ENCODE results near the gene PDLIM5. TPM values are rescaled to one million over a fixed set of nuclear protein-coding genes. Genes with fewer than 3 reads are reported as not detected.

PDLIM5 gene
- total and polyA plus RNA-seq, 4 donors: 20.4 to 93.4 (median 59.8) TPM

- ATAC-seq (ENCODE audit: insufficient read depth, low FRiP score) (no peak), DNase-seq (peak; percentile 19 to 65 (median 30))
- Histone ChIP-seq H3K27me3 (ENCODE audit: control insufficient read depth in 3 of 3, insufficient read depth in 3 of 3, low read length in 2 of 3) (no peaks in the 10 kb centered on the region), H3K36me3 (ENCODE audit: control insufficient read depth in 4 of 4, insufficient read depth in 4 of 4, low read length in 4 of 4) (no peaks in the 10 kb centered on the region), H3K9ac (ENCODE audit: insufficient read depth in 1 of 2, low read length in 2 of 2) (no peak overlapping the region), H3K9me3 (ENCODE audit: control insufficient read depth in 4 of 4, insufficient read depth in 3 of 4, low read length in 3 of 4) (no peaks in the 10 kb centered on the region), H3K4me3 (no peak overlapping the region), H3K27ac (ENCODE audit: low read depth in 1 of 2, low read length in 1 of 2) (peak overlapping the region in 1 of 2 donors; percentile 50), H3K4me1 (ENCODE audit: control insufficient read depth in 5 of 5, insufficient read depth in 5 of 5, low read length in 5 of 5) (peaks cover 0 to 31% (median 0%) of the 10 kb centered on the region in 5 donors)
- no peak for TF ChIP-seq CTCF (IDR thresholded peaks at IDR 0.05; ENCODE audit: control extremely low read depth, extremely low read depth)
- WGBS, 2 donors: 53 to 62% methylated on average over 2 of the region's 2 CpGs
These were observed 34.6 kb downstream of the PDLIM5 start for GRCh38 chr4:94486372-94486801.

GRCh38 chr4:94488670-94489069 lies 36.9 kb downstream of the PDLIM5 start:
- Histone ChIP-seq H3K36me3 (ENCODE audit: control insufficient read depth in 4 of 4, insufficient read depth in 4 of 4, low read length in 4 of 4) (no peaks in the 10 kb centered on the region), H3K4me3 (no peak overlapping the region), H3K4me1 (ENCODE audit: control insufficient read depth in 5 of 5, insufficient read depth in 5 of 5, low read length in 5 of 5) (peaks cover 0 to 31% (median 0%) of the 10 kb centered on the region in 5 donors), H3K9me3 (ENCODE audit: control insufficient read depth in 4 of 4, insufficient read depth in 3 of 4, low read length in 3 of 4) (no peaks in the 10 kb centered on the region), H3K9ac (ENCODE audit: insufficient read depth in 1 of 2, low read length in 2 of 2) (no peak overlapping the region), H3K27me3 (ENCODE audit: control insufficient read depth in 3 of 3, insufficient read depth in 3 of 3, low read length in 2 of 3) (no peaks in the 10 kb centered on the region), H3K27ac (ENCODE audit: low read depth in 1 of 2, low read length in 1 of 2) (peak overlapping the region in 1 of 2 donors; percentile 33)
- TF ChIP-seq CTCF (IDR thresholded peaks at IDR 0.05; ENCODE audit: control extremely low read depth, extremely low read depth): no peak
- ATAC-seq (ENCODE audit: insufficient read depth, low FRiP score): no peak
- WGBS, 2 donors: 90 to 92% methylated on average over 4 of the region's 4 CpGs
- DNase-seq: no peak

GRCh38 chr4:94489098-94489497 lies 37.4 kb downstream of the PDLIM5 start:
- DNase-seq: no peak
- no peaks in the 10 kb centered on the region for H3K9me3 ChIP-seq (ENCODE audit: control insufficient read depth in 4 of 4, insufficient read depth in 3 of 4, low read length in 3 of 4)
- TF ChIP-seq CTCF (IDR thresholded peaks at IDR 0.05; ENCODE audit: control extremely low read depth, extremely low read depth): no peak
- ATAC-seq (ENCODE audit: insufficient read depth, low FRiP score): no peak
- 92 to 99% methylated on average over 3 of the region's 3 CpGs for WGBS, 2 donors
- H3K4me1 ChIP-seq (ENCODE audit: control insufficient read depth in 5 of 5, insufficient read depth in 5 of 5, low read length in 5 of 5): peaks cover 0 to 31% (median 0%) of the 10 kb centered on the region in 5 donors
- peak overlapping the region in 1 of 2 donors; percentile 33 for H3K27ac ChIP-seq (ENCODE audit: low read depth in 1 of 2, low read length in 1 of 2)
- H3K27me3 ChIP-seq (ENCODE audit: control insufficient read depth in 3 of 3, insufficient read depth in 3 of 3, low read length in 2 of 3): no peaks in the 10 kb centered on the region
- H3K36me3 ChIP-seq (ENCODE audit: control insufficient read depth in 4 of 4, insufficient read depth in 4 of 4, low read length in 4 of 4): no peaks in the 10 kb centered on the region
- no peak overlapping the region for H3K4me3 ChIP-seq
- no peak overlapping the region for H3K9ac ChIP-seq (ENCODE audit: insufficient read depth in 1 of 2, low read length in 2 of 2)

- no peak overlapping the region for H3K9ac ChIP-seq (ENCODE audit: insufficient read depth in 1 of 2, low read length in 2 of 2)
- ATAC-seq (ENCODE audit: insufficient read depth, low FRiP score) (no peak), DNase-seq (no peak)
- H3K36me3 ChIP-seq (ENCODE audit: control insufficient read depth in 4 of 4, insufficient read depth in 4 of 4, low read length in 4 of 4): no peaks in the 10 kb centered on the region
- TF ChIP-seq CTCF (IDR thresholded peaks at IDR 0.05; ENCODE audit: control extremely low read depth, extremely low read depth): no peak
- H3K4me1 ChIP-seq (ENCODE audit: control insufficient read depth in 5 of 5, insufficient read depth in 5 of 5, low read length in 5 of 5): peaks cover 0 to 30% (median 0%) of the 10 kb centered on the region in 5 donors
- WGBS, 2 donors: 96 to 97% methylated on average over 1 of the region's 1 CpG
- no peaks in the 10 kb centered on the region for H3K9me3 ChIP-seq (ENCODE audit: control insufficient read depth in 4 of 4, insufficient read depth in 3 of 4, low read length in 3 of 4)
- no peaks in the 10 kb centered on the region for H3K27me3 ChIP-seq (ENCODE audit: control insufficient read depth in 3 of 3, insufficient read depth in 3 of 3, low read length in 2 of 3)
- H3K4me3 ChIP-seq: no peak overlapping the region
- no peak overlapping the region for H3K27ac ChIP-seq (ENCODE audit: low read depth in 1 of 2, low read length in 1 of 2)
These were observed 38.7 kb downstream of the PDLIM5 start for GRCh38 chr4:94490437-94490836.

All from lung (tissue), 12 donors.